ENCODE measurements around the gene CDKN1A.

- TF ChIP-seq NFYB (CRISPR knock-in tag; conservative IDR thresholded peaks at IDR 0.05; ENCODE audit: low read depth) (no peak), CTCF (IDR thresholded peaks at IDR 0.05) (no peak), ZNF263 (CRISPR knock-in tag; IDR thresholded peaks at IDR 0.05; ENCODE audit: low read depth) (no peak), CREB1 (CRISPR knock-in tag; IDR thresholded peaks at IDR 0.05) (no peak), MAX (CRISPR knock-in tag; IDR thresholded peaks at IDR 0.05) (no peak), USF2 (CRISPR knock-in tag; IDR thresholded peaks at IDR 0.05) (no peak), JUN (CRISPR knock-in tag; IDR thresholded peaks at IDR 0.05) (no peak), ZNF396 (CRISPR knock-in tag; IDR thresholded peaks at IDR 0.05; ENCODE audit: borderline replicate concordance) (no peak), ZNF532 (CRISPR knock-in tag; IDR thresholded peaks at IDR 0.05; ENCODE audit: borderline replicate concordance) (no peak), ATF3 (CRISPR knock-in tag; conservative IDR thresholded peaks at IDR 0.05) (no peak)
Measured at GRCh38 chr6:36735110-36736071, 56.9 kb downstream of the CDKN1A start.

Measured in WTC11 (cell line).